HepG2 (cell line): ENCODE data around the gene GRIN3B. TPM values are rescaled to one million over a fixed set of nuclear protein-coding genes. Genes with fewer than 3 reads are reported as not detected.

ENCODE experiments used
- ATAC-seq: fragments of 200-7000 bp; cut with Tn5 transposase; 3 replicates; pipeline ENCODE4 v1.9.1; 2020; ENCODE audit warnings: mild to moderate bottlenecking, moderate library complexity
- BruUV-seq: library from RNA; stranded (reverse); fragments of 400-500 nt; replicated peaks from 2 replicates; lab custom pipeline; 2021; lab: Mats Ljungman, UMichigan
- CTCF ChIA-PET: fragments of 300-600 bp; formaldehyde crosslinking; extraction: SDS; loops from one replicate; lab custom pipeline; 2021; ENCODE audit warnings: low total read pairs, inconsistent platforms, low intra/inter-chr PET ratio; lab: Yijun Ruan, JAX
- POLR2A ChIA-PET: fragments of 350-600 bp; sonication (Branson Sonifier 250); formaldehyde crosslinking; loops from one replicate; lab custom pipeline; 2020; ENCODE audit warnings: antibody characterized with exemption, inconsistent platforms; lab: Yijun Ruan, JAX
- DNase-seq: peaks from one replicate; pipeline ENCODE4 v3.0.0-alpha.2; 2015; ENCODE audit warnings: low spot score
- FAIRE-seq: peaks from 3 replicates; lab custom pipeline; 2011; peaks lifted over from hg19 to GRCh38; lab: Jason Lieb, UNC
- H2AFZ ChIP-seq: one replicate; pipeline ENCODE4 v1.6.1; 2011; ENCODE audit warnings: low read length, inconsistent platforms
- H3K27ac ChIP-seq: fragments of 300-600 bp; 3 replicates; pipeline ENCODE4 v1.8.0; 2011; ENCODE audit warnings: mixed run types, mild to moderate bottlenecking, mixed read lengths, low read length, inconsistent platforms; ENCODE audit not compliant: insufficient read depth; ENCODE audit errors: extremely low read length
- H3K27me3 ChIP-seq, 2 experiments: fragments of 200-600 bp in 1 of 2; 2 replicates in 1 of 2; 3 replicates in 1 of 2; pipeline versions ENCODE4 v1.6.0 to v1.8.0; 2011; ENCODE audit warnings: low read length in 2 of 2, mild to moderate bottlenecking in 2 of 2, moderate library complexity in 2 of 2, inconsistent platforms in 1 of 2; ENCODE audit not compliant: insufficient read depth in 2 of 2, control insufficient read depth in 1 of 2
- H3K36me3 ChIP-seq, 2 experiments: fragments of 200-600 bp in 1 of 2; replicated peaks in 1 of 2; 2 replicates in 1 of 2; 3 replicates in 1 of 2; pipeline versions ENCODE4 v1.5.1 to v1.8.0; 2011; ENCODE audit warnings: low read length in 2 of 2, inconsistent platforms in 1 of 2; ENCODE audit not compliant: insufficient read depth in 2 of 2, control insufficient read depth in 1 of 2
- H3K4me1 ChIP-seq: 2 replicates; pipeline ENCODE4 v1.5.1; 2012; ENCODE audit warnings: low read length, inconsistent platforms; ENCODE audit not compliant: insufficient read depth
- H3K4me2 ChIP-seq: 2 replicates; pipeline ENCODE4 v1.6.0; 2011; ENCODE audit warnings: low read depth, low read length, inconsistent platforms
- H3K4me3 ChIP-seq, 3 experiments: fragments of 200-600 bp in 1 of 3; sonication (generic), shearing (Covaris generic) in 1 of 3; replicated peaks in 1 of 3; 2 replicates each; pipeline ENCODE4 v1.5.1; 2011 to 2016; ENCODE audit warnings: low read length in 3 of 3, inconsistent platforms in 2 of 3, low read depth in 2 of 3, mild to moderate bottlenecking in 2 of 3, control low read depth in 1 of 3, mixed read lengths in 1 of 3; ENCODE audit not compliant: insufficient read depth in 1 of 3
- H3K79me2 ChIP-seq: one replicate; pipeline ENCODE4 v1.6.1; 2011; ENCODE audit warnings: low read length, inconsistent platforms; ENCODE audit not compliant: insufficient read depth
- H3K9ac ChIP-seq: 2 replicates; pipeline ENCODE4 v1.6.0; 2011; ENCODE audit warnings: mild to moderate bottlenecking, low read depth, low read length, inconsistent platforms; ENCODE audit not compliant: insufficient read depth
- H3K9me3 ChIP-seq: 2 replicates; pipeline ENCODE4 v1.5.1; 2012; ENCODE audit warnings: mild to moderate bottlenecking, low read length
- H4K20me1 ChIP-seq: 2 replicates; pipeline ENCODE4 v1.6.0; 2011; ENCODE audit warnings: inconsistent platforms, mild to moderate bottlenecking, low read length, moderate library complexity; ENCODE audit not compliant: insufficient read depth
- CC2D1A ChIP-seq: sonication (generic); formaldehyde crosslinking; IDR thresholded peaks from 2 replicates; pipeline ENCODE4 v1.8.1; 2023; ENCODE audit warnings: mild to moderate bottlenecking, missing genetic modification reagents
- FOXO1 ChIP-seq: sonication (generic); formaldehyde crosslinking; IDR thresholded peaks from 2 replicates; pipeline ENCODE4 v1.4.0; 2020; ENCODE audit warnings: missing genetic modification reagents
- HNRNPL ChIP-seq: fragments of 200-400 bp; formaldehyde crosslinking; IDR thresholded peaks from 2 replicates; pipeline ENCODE4 v1.6.1; 2017; ENCODE audit warnings: mild to moderate bottlenecking, low read depth, low read length
- RBFOX2 ChIP-seq: fragments of 200-400 bp; formaldehyde crosslinking; IDR thresholded peaks from 2 replicates; pipeline ENCODE4 v1.6.1; 2017; ENCODE audit warnings: low read depth, mild to moderate bottlenecking, low read length
- RBM22 ChIP-seq: fragments of 200-400 bp; formaldehyde crosslinking; optimal IDR thresholded peaks from 2 replicates; pipeline ENCODE3; 2017; ENCODE audit warnings: mild to moderate bottlenecking, low read length, moderate library complexity
- ZKSCAN1 ChIP-seq: fragments of 150-350 bp; IDR thresholded peaks from 2 replicates; pipeline ENCODE4 v1.6.1; 2014; ENCODE audit warnings: low read length
- ZNF274 ChIP-seq: sonication (generic); formaldehyde crosslinking; IDR thresholded peaks from 2 replicates; pipeline ENCODE4 v1.5.1; 2020; ENCODE audit warnings: mild to moderate bottlenecking, missing genetic modification reagents
- ZNF496 ChIP-seq: sonication (generic); formaldehyde crosslinking; IDR thresholded peaks from 2 replicates; pipeline ENCODE4 v1.8.1; 2023; ENCODE audit warnings: mild to moderate bottlenecking, moderate library complexity, missing genetic modification reagents; ENCODE audit not compliant: insufficient replicate concordance
- ZNF501 ChIP-seq: sonication (generic); formaldehyde crosslinking; IDR thresholded peaks from 2 replicates; pipeline ENCODE4 v1.5.1; 2020; ENCODE audit warnings: mild to moderate bottlenecking, moderate library complexity, missing genetic modification reagents
- WGBS: methylation state at CpG from one replicate; pipeline ENCODE4 v1.1.6; 2017; ENCODE audit warnings: low lambda C conversion rate; 5-methylcytosine and 5-hydroxymethylcytosine counted together
- in situ Hi-C: cut with HindIII; loops from 2 replicates; pipeline ENCODE4 v1.10.0; 2017; ENCODE audit warnings: low pct_unique_long_range_greater_than_20kb; ENCODE audit not compliant: extremely low pct_ligation_motif_present
- intact Hi-C: fragments of 100-400 bp; cut with micrococcal nuclease; formaldehyde crosslinking; loops from one replicate; pipeline ENCODE4 v1.10.0; 2022; ENCODE audit not compliant: unreplicated experiment
- polyA plus RNA-seq, 8 experiments: library from polyadenylated mRNA; depleted of rRNA in 3 of 8; stranded (reverse) in 7 of 8; unstranded in 1 of 8; fragments of >200 nt; fragmentation: Illumina TruSeq in 4 of 8; extraction: Trizol in 4 of 8; gene quantifications; 2 replicates each; pipeline versions ENCODE4 v1.2.1 to v1.2.3, GENCODE V29; 2011 to 2016; ENCODE audit warnings: low read depth in 4 of 8, missing spikeins in 1 of 8, mixed read lengths in 1 of 8; ENCODE audit not compliant: insufficient read depth in 1 of 8
- total RNA-seq, 5 experiments: library from RNA; depleted of rRNA; stranded (reverse); fragments of >200 nt; fragmentation: Illumina TruSeq; extraction: Trizol; gene quantifications; 2 replicates each; pipeline ENCODE4 v1.2.3, GENCODE V29; 2016; ENCODE audit warnings: low read depth in 1 of 5
- TF ChIP-seq, protein P1 (sequence below): sonication (generic); formaldehyde crosslinking; IDR thresholded peaks from 2 replicates; pipeline ENCODE4 v1.4.0; 2020; ENCODE audit warnings: missing genetic modification reagents
- TF ChIP-seq, protein P2 (sequence below): sonication (generic); formaldehyde crosslinking; IDR thresholded peaks from 2 replicates; pipeline ENCODE4 v1.4.0; 2020; ENCODE audit warnings: missing genetic modification reagents
- TF ChIP-seq, protein P3 (sequence below): sonication (generic); formaldehyde crosslinking; IDR thresholded peaks from 2 replicates; pipeline ENCODE4 v1.5.0; 2020; ENCODE audit warnings: missing genetic modification reagents, mild to moderate bottlenecking, borderline replicate concordance

Gene GRIN3B
- total and polyA plus RNA-seq, 2 of the 13 experiments (the other 11 are each of a cell fraction or from before 2014, with no cell fraction given), result 0.07 to 0.20 TPM

DNA sequence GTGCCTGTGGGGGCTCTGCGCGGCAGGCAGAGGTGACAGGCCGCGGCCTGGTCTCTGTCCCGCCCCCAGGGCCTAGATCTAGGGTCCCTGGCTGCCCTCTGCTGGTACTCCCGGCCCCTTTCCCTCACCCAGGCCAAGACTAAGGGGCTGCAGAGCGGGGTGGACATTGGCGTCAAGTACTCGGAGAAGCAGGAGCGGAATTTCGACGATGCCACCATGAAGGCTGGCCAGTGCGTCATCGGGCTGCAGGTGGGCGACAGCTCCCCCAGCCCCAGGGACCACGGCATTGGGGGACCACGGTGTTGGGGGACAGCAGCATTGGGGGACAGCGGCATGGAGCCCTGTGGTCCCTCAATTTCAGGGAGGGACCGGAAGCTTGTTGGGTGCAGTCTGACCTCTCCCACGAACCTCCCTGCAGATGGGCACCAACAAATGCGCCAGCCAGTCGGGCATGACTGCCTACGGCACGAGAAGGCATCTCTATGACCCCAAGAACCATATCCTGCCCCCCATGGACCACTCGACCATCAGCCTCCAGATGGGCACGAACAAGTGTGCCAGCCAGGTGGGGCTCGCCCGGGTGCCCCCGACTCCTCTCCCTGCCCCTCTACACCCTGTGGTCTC is 35.9 kb downstream of the GRIN3B start (continued):
- TF ChIP-seq ZNF496, result no peak

DNA sequence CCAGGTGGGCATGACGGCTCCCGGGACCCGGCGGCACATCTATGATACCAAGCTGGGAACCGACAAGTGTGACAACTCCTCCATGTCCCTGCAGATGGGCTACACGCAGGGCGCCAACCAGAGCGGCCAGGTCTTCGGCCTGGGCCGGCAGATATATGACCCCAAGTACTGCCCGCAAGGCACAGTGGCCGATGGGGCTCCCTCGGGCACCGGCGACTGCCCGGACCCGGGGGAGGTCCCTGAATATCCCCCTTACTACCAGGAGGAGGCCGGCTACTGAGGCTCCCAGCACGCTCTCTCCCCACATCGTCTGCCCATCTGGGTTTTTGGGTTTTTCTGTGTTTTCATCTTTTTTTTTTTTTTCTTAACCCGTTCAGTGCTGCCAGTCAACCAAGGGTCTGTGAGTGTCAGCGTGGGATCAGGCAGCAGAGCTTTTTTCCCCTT is 37.4 kb downstream of the GRIN3B start:
- no peak for ATAC-seq

DNA sequence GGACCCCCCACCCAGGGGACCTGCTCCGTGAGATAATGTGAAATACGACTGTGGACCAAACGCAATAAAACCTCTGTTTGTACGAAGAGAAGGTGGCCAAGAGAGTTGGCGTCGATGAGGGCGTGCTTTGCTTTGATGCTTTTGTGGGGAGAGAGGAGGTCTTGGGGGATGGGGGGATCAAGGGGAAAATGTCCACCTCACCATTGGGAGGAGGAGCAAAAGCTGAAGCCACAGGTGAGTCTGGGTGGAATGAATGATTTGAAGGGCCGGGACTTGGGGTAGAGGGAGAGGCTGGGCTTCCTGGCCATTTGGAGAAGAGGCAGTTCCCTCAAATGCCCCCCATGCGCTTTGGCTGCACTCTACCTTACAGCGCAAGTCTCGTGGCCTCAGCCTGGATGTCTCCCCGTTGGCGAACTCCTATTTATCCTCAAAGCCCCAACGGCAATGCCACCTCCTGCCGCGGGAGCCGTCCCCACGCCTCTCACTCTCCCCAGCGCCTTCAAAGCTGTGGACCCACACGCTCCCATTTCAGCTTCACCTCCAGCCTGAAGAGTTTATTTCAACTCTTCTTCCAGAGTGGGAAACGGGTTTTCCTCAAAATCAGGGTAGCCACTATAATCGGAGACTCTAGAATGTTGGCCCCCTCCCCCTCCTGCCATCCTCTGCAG is 38.9 kb downstream of the GRIN3B start:
- H3K79me2 ChIP-seq, result no peaks in the 10 kb centered on the region
- no TSS peak for BruUV-seq
- H3K4me3 ChIP-seq, result peak overlapping the region in 1 of 3 experiments; percentile 79; a peak in 2 of 6 replicates
- H3K27ac ChIP-seq, result no peak overlapping the region
- 89% methylated on average over 22 of the region's 22 CpGs for WGBS
- ChIA-PET POLR2A (interaction anchor here (0.7 to 4.1 kb wide), 7 partner anchors 11 to 55 kb away, joined by 3 to 71 read pairs (median 4); partner anchors contain the start of genes CNN2 and RNU6-2), CTCF (no interaction called here)
- ATAC-seq (no peak), DNase-seq (no peak), FAIRE-seq (no peak)
- H3K27me3 ChIP-seq, result no peaks in the 10 kb centered on the region
- H3K4me1 ChIP-seq, result peaks cover 25% of the 10 kb centered on the region
- H3K9ac ChIP-seq, result no peak overlapping the region
- in situ Hi-C loops, result no loop called here
- H3K9me3 ChIP-seq, result no peaks in the 10 kb centered on the region
- H4K20me1 ChIP-seq, result no peaks in the 10 kb centered on the region
- no peak overlapping the region for H2AFZ ChIP-seq
- peak overlapping the region; percentile 69 for H3K4me2 ChIP-seq
- intact Hi-C loops, result no loop called here
- peaks cover 4 to 17% of the 10 kb centered on the region in 2 experiments; a peak in 4 of 5 replicates for H3K36me3 ChIP-seq
- TF ChIP-seq, protein P1, sequence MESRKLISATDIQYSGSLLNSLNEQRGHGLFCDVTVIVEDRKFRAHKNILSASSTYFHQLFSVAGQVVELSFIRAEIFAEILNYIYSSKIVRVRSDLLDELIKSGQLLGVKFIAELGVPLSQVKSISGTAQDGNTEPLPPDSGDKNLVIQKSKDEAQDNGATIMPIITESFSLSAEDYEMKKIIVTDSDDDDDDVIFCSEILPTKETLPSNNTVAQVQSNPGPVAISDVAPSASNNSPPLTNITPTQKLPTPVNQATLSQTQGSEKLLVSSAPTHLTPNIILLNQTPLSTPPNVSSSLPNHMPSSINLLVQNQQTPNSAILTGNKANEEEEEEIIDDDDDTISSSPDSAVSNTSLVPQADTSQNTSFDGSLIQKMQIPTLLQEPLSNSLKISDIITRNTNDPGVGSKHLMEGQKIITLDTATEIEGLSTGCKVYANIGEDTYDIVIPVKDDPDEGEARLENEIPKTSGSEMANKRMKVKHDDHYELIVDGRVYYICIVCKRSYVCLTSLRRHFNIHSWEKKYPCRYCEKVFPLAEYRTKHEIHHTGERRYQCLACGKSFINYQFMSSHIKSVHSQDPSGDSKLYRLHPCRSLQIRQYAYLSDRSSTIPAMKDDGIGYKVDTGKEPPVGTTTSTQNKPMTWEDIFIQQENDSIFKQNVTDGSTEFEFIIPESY, result peak; percentile 29; the same call in 1 of the 2 replicates
- TF ChIP-seq CC2D1A (CRISPR knock-in tag) (no peak), ZNF501 (0 out of 2 replicates have a peak, but pooled peaks have one; percentile 1), ZNF274 (CRISPR knock-in tag) (no peak), FOXO1 (CRISPR knock-in tag) (no peak), ZKSCAN1 (no peak)
- TF ChIP-seq, protein P2, sequence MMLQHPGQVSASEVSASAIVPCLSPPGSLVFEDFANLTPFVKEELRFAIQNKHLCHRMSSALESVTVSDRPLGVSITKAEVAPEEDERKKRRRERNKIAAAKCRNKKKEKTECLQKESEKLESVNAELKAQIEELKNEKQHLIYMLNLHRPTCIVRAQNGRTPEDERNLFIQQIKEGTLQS, result no peak
- TF ChIP-seq, protein P3, sequence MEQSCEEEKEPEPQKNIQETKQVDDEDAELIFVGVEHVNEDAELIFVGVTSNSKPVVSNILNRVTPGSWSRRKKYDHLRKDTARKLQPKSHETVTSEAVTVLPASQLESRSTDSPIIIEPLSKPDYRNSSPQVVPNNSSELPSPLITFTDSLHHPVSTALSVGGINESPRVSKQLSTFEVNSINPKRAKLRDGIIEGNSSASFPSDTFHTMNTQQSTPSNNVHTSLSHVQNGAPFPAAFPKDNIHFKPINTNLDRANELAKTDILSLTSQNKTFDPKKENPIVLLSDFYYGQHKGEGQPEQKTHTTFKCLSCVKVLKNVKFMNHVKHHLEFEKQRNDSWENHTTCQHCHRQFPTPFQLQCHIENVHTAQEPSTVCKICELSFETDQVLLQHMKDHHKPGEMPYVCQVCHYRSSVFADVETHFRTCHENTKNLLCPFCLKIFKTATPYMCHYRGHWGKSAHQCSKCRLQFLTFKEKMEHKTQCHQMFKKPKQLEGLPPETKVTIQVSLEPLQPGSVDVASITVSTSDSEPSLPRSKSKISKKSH (CRISPR knock-in tag), result no peak

More for the DNA sequence above, 37.4 kb downstream of the GRIN3B start:
- peaks cover 25% of the 10 kb centered on the region for H3K4me1 ChIP-seq
- no peak for DNase-seq
- H3K9ac ChIP-seq, result no peak overlapping the region
- TF ChIP-seq HNRNPL (0 out of 2 replicates have a peak, but pooled peaks have one; percentile 47), RBFOX2 (0 out of 2 replicates have a peak, but pooled peaks have one; percentile 26), RBM22 (no peak)
- TF ChIP-seq, all 625 proteins: peak for 2
- no peaks in the 10 kb centered on the region for H4K20me1 ChIP-seq
- intact Hi-C loops, result no loop called here
- FAIRE-seq, result no peak
- CTCF ChIA-PET, result no interaction called here
- H3K27ac ChIP-seq, result no peak overlapping the region
- H3K9me3 ChIP-seq, result no peaks in the 10 kb centered on the region
- H3K79me2 ChIP-seq, result no peaks in the 10 kb centered on the region
- no peak overlapping the region for H3K4me2 ChIP-seq
- BruUV-seq, result no TSS peak
- no peak overlapping the region for H3K4me3 ChIP-seq
- H2AFZ ChIP-seq, result no peak overlapping the region
- in situ Hi-C loops, result no loop called here
- WGBS, result 93% methylated on average over 19 of the region's 22 CpGs
- H3K36me3 ChIP-seq, result peaks cover 4 to 23% of the 10 kb centered on the region in 2 experiments; a peak in 4 of 5 replicates
- POLR2A ChIA-PET, result interaction anchor here (1.1 kb wide), 1 partner anchor 12 kb away, joined by 3 read pairs; no protein-coding TSS in a partner anchor
- H3K27me3 ChIP-seq, result no peaks in the 10 kb centered on the region
